GM23338 (cell line): ENCODE data around the gene XYLT1. TPM values are rescaled to one million over a fixed set of nuclear protein-coding genes. Genes with fewer than 3 reads are reported as not detected.

Experiments
- ATAC-seq: fragments of 200-7000 bp; cut with Tn5 transposase; 3 replicates; pipeline ENCODE4 v1.9.1; 2020
- DNase-seq: peaks from one replicate; pipeline ENCODE4 v3.0.0-alpha.2; 2015; ENCODE audit warnings: low spot score
- H2AFZ ChIP-seq: fragments of 200-600 bp; sonication (generic); 2 replicates; pipeline ENCODE4 v1.8.0; 2016; ENCODE audit warnings: antibody characterized with exemption, mild to moderate bottlenecking, moderate library complexity
- H3F3A ChIP-seq: fragments of 200-600 bp; sonication (generic); replicated peaks from 2 replicates; pipeline ENCODE4 v1.8.0; 2017; ENCODE audit warnings: antibody characterized with exemption, mixed run types, low read depth
- H3K27ac ChIP-seq: fragments of 200-600 bp; sonication (generic); 2 replicates; pipeline ENCODE4 v1.6.1; 2016; ENCODE audit warnings: low read depth
- H3K27me3 ChIP-seq: fragments of 200-600 bp; sonication (generic); 2 replicates; pipeline ENCODE4 v1.8.0; 2016; ENCODE audit warnings: mild to moderate bottlenecking, mixed run types, moderate library complexity; ENCODE audit not compliant: insufficient read depth
- H3K36me3 ChIP-seq: fragments of 200-600 bp; sonication (generic); 2 replicates; pipeline ENCODE4 v1.8.0; 2016; ENCODE audit warnings: mild to moderate bottlenecking; ENCODE audit not compliant: insufficient read depth
- H3K4me1 ChIP-seq: fragments of 200-600 bp; sonication (generic); 2 replicates; pipeline ENCODE4 v1.8.0; 2016; ENCODE audit warnings: mild to moderate bottlenecking, moderate library complexity; ENCODE audit not compliant: insufficient read depth
- H3K4me2 ChIP-seq: fragments of 200-600 bp; sonication (generic); 2 replicates; pipeline ENCODE4 v1.7.1; 2017; ENCODE audit warnings: mixed run types
- H3K4me3 ChIP-seq: fragments of 200-600 bp; sonication (generic); 2 replicates; pipeline ENCODE4 v1.6.1; 2016; ENCODE audit warnings: mixed run types
- H3K79me2 ChIP-seq: fragments of 200-600 bp; sonication (generic); replicated peaks from 2 replicates; pipeline ENCODE4 v1.8.0; 2017; ENCODE audit warnings: mild to moderate bottlenecking; ENCODE audit not compliant: insufficient read depth
- H3K9me2 ChIP-seq: fragments of 200-600 bp; sonication (generic); 2 replicates; pipeline ENCODE4 v1.8.0; 2017; ENCODE audit not compliant: insufficient read depth
- H4K20me1 ChIP-seq: fragments of 200-600 bp; sonication (generic); replicated peaks from 2 replicates; pipeline ENCODE4 v1.8.0; 2017; ENCODE audit warnings: mild to moderate bottlenecking; ENCODE audit not compliant: insufficient read depth
- H3K27ac Mint-ChIP-seq: 2 replicates; pipeline ENCODE4 v1.8.0; 2020; ENCODE audit warnings: inconsistent platforms, mild to moderate bottlenecking, moderate library complexity, mixed read lengths
- H3K27me3 Mint-ChIP-seq: 3 replicates; pipeline ENCODE4 v1.8.0; 2022; ENCODE audit warnings: low read depth, mild to moderate bottlenecking, moderate library complexity, mixed read lengths, inconsistent platforms; ENCODE audit not compliant: insufficient read depth, poor library complexity
- H3K36me3 Mint-ChIP-seq: 3 replicates; pipeline ENCODE4 v1.8.0; 2021; ENCODE audit warnings: low read depth, mild to moderate bottlenecking, inconsistent platforms, moderate library complexity, mixed read lengths
- H3K4me1 Mint-ChIP-seq: 3 replicates; pipeline ENCODE4 v1.8.0; 2020; ENCODE audit warnings: mild to moderate bottlenecking, inconsistent platforms, mixed read lengths
- H3K4me3 Mint-ChIP-seq: 3 replicates; pipeline ENCODE4 v1.8.0; 2021; ENCODE audit warnings: moderate library complexity, mild to moderate bottlenecking, inconsistent platforms, mixed read lengths
- H3K9me3 Mint-ChIP-seq: 3 replicates; pipeline ENCODE4 v1.8.0; 2020; ENCODE audit warnings: moderate library complexity, mild to moderate bottlenecking, inconsistent platforms, mixed read lengths
- CREB1 ChIP-seq: fragments of 250-450 bp; sonication (Bioruptor Pico); IDR thresholded peaks from 2 replicates; pipeline ENCODE4 v1.5.0; 2020; ENCODE audit warnings: low read depth, mild to moderate bottlenecking, moderate library complexity
- CTCF ChIP-seq, 2 experiments: fragments of 200-600 bp in 1 of 2; sonication (generic) in 1 of 2; conservative IDR thresholded peaks; 2 replicates each; pipeline versions ENCODE4 v1.5.1 to v1.6.1; 2016 to 2017; ENCODE audit warnings: antibody characterized with exemption in 2 of 2, low read depth in 2 of 2, mild to moderate bottlenecking in 2 of 2, moderate library complexity in 1 of 2
- EZH2 ChIP-seq: fragments of 200-600 bp; sonication (generic); IDR thresholded peaks from one replicate; pipeline ENCODE4 v1.8.0; 2017; ENCODE audit warnings: antibody characterized with exemption, mild to moderate bottlenecking, low read depth; ENCODE audit not compliant: unreplicated experiment
- EZH2phosphoT487 ChIP-seq: fragments of 200-600 bp; sonication (generic); IDR thresholded peaks from one replicate; pipeline ENCODE4 v1.8.1; 2018; ENCODE audit warnings: antibody characterized with exemption; ENCODE audit not compliant: unreplicated experiment
- JUNB ChIP-seq: IDR thresholded peaks from one replicate; pipeline ENCODE4 v1.6.1; 2016; ENCODE audit warnings: antibody characterized with exemption; ENCODE audit not compliant: unreplicated experiment
- NANOG ChIP-seq: IDR thresholded peaks from 2 replicates; pipeline ENCODE4 v1.6.1; 2016; ENCODE audit warnings: antibody characterized with exemption, borderline replicate concordance
- POLR2AphosphoS5 ChIP-seq: IDR thresholded peaks from 2 replicates; pipeline ENCODE4 v1.6.1; 2016; ENCODE audit warnings: antibody characterized with exemption, low read depth
- STAT1 ChIP-seq: IDR thresholded peaks from one replicate; pipeline ENCODE4 v1.6.1; 2016; ENCODE audit warnings: antibody characterized with exemption; ENCODE audit not compliant: unreplicated experiment
- ZNF114 ChIP-seq: fragments of 250-450 bp; sonication (Bioruptor Pico); IDR thresholded peaks from 2 replicates; pipeline ENCODE4 v1.5.0; 2020; ENCODE audit warnings: mild to moderate bottlenecking, moderate library complexity
- ZNF331 ChIP-seq: fragments of 250-450 bp; sonication (Bioruptor Pico); IDR thresholded peaks from 2 replicates; pipeline ENCODE4 v1.5.0; 2020; ENCODE audit warnings: low read depth, mild to moderate bottlenecking, moderate library complexity
- ZNF462 ChIP-seq: fragments of 250-450 bp; sonication (Bioruptor Pico); IDR thresholded peaks from 2 replicates; pipeline ENCODE4 v1.5.0; 2020; ENCODE audit warnings: mild to moderate bottlenecking, moderate library complexity
- polyA plus RNA-seq: library from polyadenylated mRNA; unstranded; fragments of >200 nt; fragmentation: Nextera tagmentation; extraction: Ambion mirVana; gene quantifications from 2 replicates; pipeline ENCODE4 v1.2.1, GENCODE V29; 2016
- total RNA-seq: library from RNA; depleted of rRNA; stranded (reverse); fragments of >200 nt; shearing (Covaris generic); gene quantifications from 2 replicates; pipeline ENCODE4 v1.2.3, GENCODE V29; 2014
- TF ChIP-seq, protein P1 (sequence below): IDR thresholded peaks from one replicate; pipeline ENCODE4 v1.6.1; 2018; ENCODE audit warnings: antibody characterized with exemption; ENCODE audit not compliant: unreplicated experiment
- TF ChIP-seq, protein P2 (sequence below): IDR thresholded peaks from 2 replicates; pipeline ENCODE4 v1.6.1; 2016; ENCODE audit warnings: antibody characterized with exemption

XYLT1 gene
- total and polyA plus RNA-seq, 2 experiments from 2014 or later, result 3.5 to 24.7 TPM

GRCh38 chr16:17335826-17336529 is 134.8 kb downstream of the XYLT1 start:
- no peak overlapping the region for H3K4me2 ChIP-seq
- H3K36me3 ChIP-seq, result no peaks in the 10 kb centered on the region
- 0 out of 2 replicates have a peak, but pooled peaks cover 8% of the 10 kb centered on the region for H4K20me1 ChIP-seq
- peak overlapping the region; percentile 23; the same call in 1 of the 2 replicates for H3K27ac Mint-ChIP-seq
- H3K27me3 ChIP-seq, result no peaks in the 10 kb centered on the region
- ATAC-seq (no peak), DNase-seq (no peak)
- H3K4me1 Mint-ChIP-seq, result no peaks in the 10 kb centered on the region; the same call in 1 of the 3 replicates
- peaks cover 4% of the 10 kb centered on the region for H3K27me3 Mint-ChIP-seq
- H3K79me2 ChIP-seq, result peaks cover 6% of the 10 kb centered on the region; the same call in 1 of the 2 replicates
- H3K9me3 Mint-ChIP-seq, result no peaks in the 10 kb centered on the region; the same call in 2 of the 3 replicates
- no peak for TF ChIP-seq EZH2phosphoT487
- TF ChIP-seq ZNF114 (CRISPR knock-in tag), result no peak
- TF ChIP-seq JUNB, result no peak
- TF ChIP-seq STAT1, result no peak
- no peak for TF ChIP-seq NANOG
- TF ChIP-seq CTCF (conservative IDR thresholded peaks at IDR 0.05; ENCODE audit: low read depth in 2 of 2), result no peak
- TF ChIP-seq, protein P1, sequence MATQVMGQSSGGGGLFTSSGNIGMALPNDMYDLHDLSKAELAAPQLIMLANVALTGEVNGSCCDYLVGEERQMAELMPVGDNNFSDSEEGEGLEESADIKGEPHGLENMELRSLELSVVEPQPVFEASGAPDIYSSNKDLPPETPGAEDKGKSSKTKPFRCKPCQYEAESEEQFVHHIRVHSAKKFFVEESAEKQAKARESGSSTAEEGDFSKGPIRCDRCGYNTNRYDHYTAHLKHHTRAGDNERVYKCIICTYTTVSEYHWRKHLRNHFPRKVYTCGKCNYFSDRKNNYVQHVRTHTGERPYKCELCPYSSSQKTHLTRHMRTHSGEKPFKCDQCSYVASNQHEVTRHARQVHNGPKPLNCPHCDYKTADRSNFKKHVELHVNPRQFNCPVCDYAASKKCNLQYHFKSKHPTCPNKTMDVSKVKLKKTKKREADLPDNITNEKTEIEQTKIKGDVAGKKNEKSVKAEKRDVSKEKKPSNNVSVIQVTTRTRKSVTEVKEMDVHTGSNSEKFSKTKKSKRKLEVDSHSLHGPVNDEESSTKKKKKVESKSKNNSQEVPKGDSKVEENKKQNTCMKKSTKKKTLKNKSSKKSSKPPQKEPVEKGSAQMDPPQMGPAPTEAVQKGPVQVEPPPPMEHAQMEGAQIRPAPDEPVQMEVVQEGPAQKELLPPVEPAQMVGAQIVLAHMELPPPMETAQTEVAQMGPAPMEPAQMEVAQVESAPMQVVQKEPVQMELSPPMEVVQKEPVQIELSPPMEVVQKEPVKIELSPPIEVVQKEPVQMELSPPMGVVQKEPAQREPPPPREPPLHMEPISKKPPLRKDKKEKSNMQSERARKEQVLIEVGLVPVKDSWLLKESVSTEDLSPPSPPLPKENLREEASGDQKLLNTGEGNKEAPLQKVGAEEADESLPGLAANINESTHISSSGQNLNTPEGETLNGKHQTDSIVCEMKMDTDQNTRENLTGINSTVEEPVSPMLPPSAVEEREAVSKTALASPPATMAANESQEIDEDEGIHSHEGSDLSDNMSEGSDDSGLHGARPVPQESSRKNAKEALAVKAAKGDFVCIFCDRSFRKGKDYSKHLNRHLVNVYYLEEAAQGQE, result no peak
- no peak for TF ChIP-seq EZH2
- TF ChIP-seq, protein P2, sequence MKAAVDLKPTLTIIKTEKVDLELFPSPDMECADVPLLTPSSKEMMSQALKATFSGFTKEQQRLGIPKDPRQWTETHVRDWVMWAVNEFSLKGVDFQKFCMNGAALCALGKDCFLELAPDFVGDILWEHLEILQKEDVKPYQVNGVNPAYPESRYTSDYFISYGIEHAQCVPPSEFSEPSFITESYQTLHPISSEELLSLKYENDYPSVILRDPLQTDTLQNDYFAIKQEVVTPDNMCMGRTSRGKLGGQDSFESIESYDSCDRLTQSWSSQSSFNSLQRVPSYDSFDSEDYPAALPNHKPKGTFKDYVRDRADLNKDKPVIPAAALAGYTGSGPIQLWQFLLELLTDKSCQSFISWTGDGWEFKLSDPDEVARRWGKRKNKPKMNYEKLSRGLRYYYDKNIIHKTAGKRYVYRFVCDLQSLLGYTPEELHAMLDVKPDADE, result no peak
- no peak for TF ChIP-seq POLR2AphosphoS5
- TF ChIP-seq CREB1 (CRISPR knock-in tag), result no peak
- no peak for TF ChIP-seq ZNF331
- TF ChIP-seq ZNF462 (CRISPR knock-in tag), result no peak
- no peaks in the 10 kb centered on the region for H3F3A ChIP-seq
- H3K4me3 ChIP-seq, result no peak overlapping the region
- H3K4me1 ChIP-seq, result no peaks in the 10 kb centered on the region
- H2AFZ ChIP-seq, result no peak overlapping the region
- H3K36me3 Mint-ChIP-seq, result no peaks in the 10 kb centered on the region
- no peak overlapping the region; the same call in 1 of the 2 replicates for H3K27ac ChIP-seq
- no peaks in the 10 kb centered on the region for H3K9me2 ChIP-seq
- no peak overlapping the region for H3K4me3 Mint-ChIP-seq
